WI38 (cell line): ENCODE measurements around the gene CDK19.

Experiments used
- H3K4me3 ChIP-seq: 2 replicates; pipeline ENCODE4 v1.5.1; 2011; ENCODE audit warnings: low read depth, mild to moderate bottlenecking, control low read depth, low read length
- TF ChIP-seq, protein P1 (sequence below): IDR thresholded peaks from 2 replicates; pipeline ENCODE4 v1.5.1; 2012; ENCODE audit warnings: low read depth, mild to moderate bottlenecking, control low read depth, low read length

CDK19 gene

DNA sequence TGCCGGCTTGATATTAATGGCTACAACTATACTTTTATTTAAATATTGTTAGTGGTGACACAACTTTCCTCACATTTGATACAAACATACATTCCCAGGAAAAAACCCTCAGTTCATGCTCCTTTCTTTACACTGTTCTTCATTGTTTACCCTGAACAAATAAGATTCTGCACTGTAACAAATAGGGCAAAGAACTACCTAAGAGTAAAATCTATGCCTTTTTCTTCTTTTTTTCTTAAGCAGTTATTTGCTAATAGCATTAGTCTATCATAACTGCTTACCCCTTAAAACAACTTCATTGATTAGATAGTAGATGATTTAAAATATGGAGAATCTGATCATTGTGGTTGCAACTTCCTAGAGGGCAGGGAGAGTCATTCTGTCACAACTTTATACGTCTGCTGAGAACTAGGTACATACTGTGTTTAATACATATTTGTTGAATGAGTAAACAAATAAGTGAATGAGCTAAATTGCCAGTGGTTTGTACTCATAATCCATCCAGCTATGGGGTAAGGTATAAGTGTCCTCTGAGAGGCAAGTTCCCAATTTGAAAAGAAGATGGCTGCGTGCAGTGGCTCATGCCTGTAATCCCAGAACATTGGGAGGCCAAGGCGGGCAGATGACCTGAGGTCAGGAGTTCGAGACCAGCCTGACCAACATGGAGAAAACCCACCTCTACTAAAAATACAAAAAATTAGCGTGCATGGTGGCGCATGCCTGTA lies 161.0 kb downstream of the CDK19 start:
- H3K4me3 ChIP-seq: no peak overlapping the region
- TF ChIP-seq, protein P1, sequence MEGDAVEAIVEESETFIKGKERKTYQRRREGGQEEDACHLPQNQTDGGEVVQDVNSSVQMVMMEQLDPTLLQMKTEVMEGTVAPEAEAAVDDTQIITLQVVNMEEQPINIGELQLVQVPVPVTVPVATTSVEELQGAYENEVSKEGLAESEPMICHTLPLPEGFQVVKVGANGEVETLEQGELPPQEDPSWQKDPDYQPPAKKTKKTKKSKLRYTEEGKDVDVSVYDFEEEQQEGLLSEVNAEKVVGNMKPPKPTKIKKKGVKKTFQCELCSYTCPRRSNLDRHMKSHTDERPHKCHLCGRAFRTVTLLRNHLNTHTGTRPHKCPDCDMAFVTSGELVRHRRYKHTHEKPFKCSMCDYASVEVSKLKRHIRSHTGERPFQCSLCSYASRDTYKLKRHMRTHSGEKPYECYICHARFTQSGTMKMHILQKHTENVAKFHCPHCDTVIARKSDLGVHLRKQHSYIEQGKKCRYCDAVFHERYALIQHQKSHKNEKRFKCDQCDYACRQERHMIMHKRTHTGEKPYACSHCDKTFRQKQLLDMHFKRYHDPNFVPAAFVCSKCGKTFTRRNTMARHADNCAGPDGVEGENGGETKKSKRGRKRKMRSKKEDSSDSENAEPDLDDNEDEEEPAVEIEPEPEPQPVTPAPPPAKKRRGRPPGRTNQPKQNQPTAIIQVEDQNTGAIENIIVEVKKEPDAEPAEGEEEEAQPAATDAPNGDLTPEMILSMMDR: no peak

- TF ChIP-seq, protein P1: no peak
Measured at GRCh38 chr6:110653381-110653780, 161.9 kb downstream of the CDK19 start.

DNA sequence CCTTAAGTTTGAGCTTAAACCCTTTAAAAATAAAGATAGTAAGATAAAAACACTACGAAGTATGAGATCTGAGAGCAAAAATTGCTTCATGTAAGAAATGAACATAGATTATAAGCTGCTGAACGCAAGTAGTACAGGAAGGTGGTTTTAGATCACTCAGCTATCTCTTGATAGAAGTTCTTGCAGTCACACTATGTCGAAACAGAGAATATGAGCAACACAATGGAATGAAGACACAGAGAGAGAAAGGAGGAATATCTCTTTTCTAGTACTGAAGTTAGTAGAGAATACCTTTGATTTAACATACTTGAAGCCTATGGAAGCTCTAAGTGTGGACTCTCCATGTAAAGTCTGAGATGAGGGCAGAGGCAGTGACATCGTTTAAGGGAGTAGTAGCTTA lies 162.7 kb downstream of the CDK19 start:
- H3K4me3 ChIP-seq: no peak overlapping the region
- TF ChIP-seq, protein P1: no peak

More at GRCh38 chr6:110653381-110653780, 161.9 kb downstream of the CDK19 start:
- no peak overlapping the region for H3K4me3 ChIP-seq

- TF ChIP-seq, protein P1: no peak
Measured at GRCh38 chr6:110650755-110651154, 164.5 kb downstream of the CDK19 start.

GRCh38 chr6:110649704-110650103 lies 165.6 kb downstream of the CDK19 start:
- H3K4me3 ChIP-seq: no peak overlapping the region
- TF ChIP-seq, protein P1: no peak

More at GRCh38 chr6:110650755-110651154, 164.5 kb downstream of the CDK19 start:
- H3K4me3 ChIP-seq: no peak overlapping the region

GRCh38 chr6:110646951-110647910 lies 168.0 kb downstream of the CDK19 start:
- TF ChIP-seq, protein P1: peak; percentile 38
- no peak overlapping the region for H3K4me3 ChIP-seq

DNA sequence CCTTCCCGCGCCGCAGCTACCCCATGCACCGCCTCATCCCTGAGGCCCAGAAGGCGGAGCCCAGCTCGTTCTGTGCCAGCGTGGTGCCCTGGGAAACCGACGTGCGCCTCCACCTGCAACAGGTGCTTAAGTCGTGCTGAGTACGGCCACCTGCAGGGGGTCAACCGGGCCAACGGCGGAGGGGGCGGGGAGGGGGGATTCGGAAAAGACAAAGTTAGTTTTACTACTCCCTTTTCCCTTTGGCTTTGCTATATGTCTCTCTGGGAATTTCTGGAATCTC lies 168.9 kb downstream of the CDK19 start:
- TF ChIP-seq, protein P1: no peak
- no peak overlapping the region for H3K4me3 ChIP-seq
